ENCODE results near the gene WDSUB1. TPM values are rescaled to one million over a fixed set of nuclear protein-coding genes. Genes with fewer than 3 reads are reported as not detected.
A peak's percentile ranks its signal among the peaks of the same experiment; 100 is the strongest.

The WDSUB1 gene
- total RNA-seq, 4 donors from 2014 or later, result 4.9 to 7.1 (median 5.9) TPM

DNA sequence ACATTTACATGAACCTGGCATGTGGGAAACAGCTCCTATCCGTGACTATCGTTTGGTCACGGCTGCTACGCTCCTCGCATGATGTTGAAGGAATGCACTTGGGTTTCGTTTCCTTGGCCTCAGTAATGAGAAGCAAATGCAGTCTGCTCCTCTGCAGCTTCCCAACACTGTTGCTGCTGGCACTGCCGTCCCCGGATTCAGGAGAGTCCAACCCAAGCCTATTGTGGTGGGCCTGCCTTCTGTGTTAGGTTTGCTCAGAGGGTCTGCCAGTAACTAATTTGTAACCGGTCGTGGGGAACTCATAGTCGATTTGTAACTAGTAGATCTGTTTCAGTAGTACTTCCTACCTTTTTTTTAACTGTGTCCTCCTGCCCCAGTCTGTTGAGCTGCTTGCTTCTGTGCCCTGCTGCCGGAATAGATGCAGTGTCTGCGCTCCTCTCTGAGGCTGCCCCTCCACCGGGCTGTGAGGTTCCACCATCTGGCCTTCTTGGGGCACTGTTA lies 58.4 kb downstream of the WDSUB1 start:
- intact Hi-C loops (cut with DNase I), result no loop called here

DNA sequence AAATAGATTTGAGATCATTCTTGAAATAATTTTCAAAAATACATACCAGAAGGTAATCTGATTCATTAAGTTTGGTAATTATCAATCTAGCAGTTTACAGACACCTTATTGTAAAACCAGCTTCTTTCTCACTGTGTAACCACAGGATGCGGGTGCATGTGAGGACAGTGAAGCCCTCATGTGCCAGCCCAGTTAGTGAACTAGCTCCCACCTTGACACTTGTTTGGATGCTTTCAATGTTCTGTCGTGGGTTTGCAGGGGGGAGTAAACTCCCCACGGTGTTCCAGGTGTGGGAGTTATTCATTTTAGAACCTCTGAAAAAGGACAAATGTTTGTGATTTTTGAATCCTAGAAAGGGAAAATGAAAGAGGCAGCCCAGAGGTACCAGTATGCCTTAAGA lies 59.0 kb downstream of the WDSUB1 start:
- no peak for DNase-seq
- Histone ChIP-seq H3K4me3 (no peak overlapping the region), H3K27ac (no peak overlapping the region), H3K27me3 (no peaks in the 10 kb centered on the region), H3K4me1 (peaks cover 7 to 27% (median 9%) of the 10 kb centered on the region in 3 donors), H3K9me3 (no peaks in the 10 kb centered on the region), H3K36me3 (peaks cover 14 to 98% (median 36%) of the 10 kb centered on the region in 3 donors)
- no peak for TF ChIP-seq POLR2A (IDR thresholded peaks at IDR 0.05)
- TF ChIP-seq, protein P1, sequence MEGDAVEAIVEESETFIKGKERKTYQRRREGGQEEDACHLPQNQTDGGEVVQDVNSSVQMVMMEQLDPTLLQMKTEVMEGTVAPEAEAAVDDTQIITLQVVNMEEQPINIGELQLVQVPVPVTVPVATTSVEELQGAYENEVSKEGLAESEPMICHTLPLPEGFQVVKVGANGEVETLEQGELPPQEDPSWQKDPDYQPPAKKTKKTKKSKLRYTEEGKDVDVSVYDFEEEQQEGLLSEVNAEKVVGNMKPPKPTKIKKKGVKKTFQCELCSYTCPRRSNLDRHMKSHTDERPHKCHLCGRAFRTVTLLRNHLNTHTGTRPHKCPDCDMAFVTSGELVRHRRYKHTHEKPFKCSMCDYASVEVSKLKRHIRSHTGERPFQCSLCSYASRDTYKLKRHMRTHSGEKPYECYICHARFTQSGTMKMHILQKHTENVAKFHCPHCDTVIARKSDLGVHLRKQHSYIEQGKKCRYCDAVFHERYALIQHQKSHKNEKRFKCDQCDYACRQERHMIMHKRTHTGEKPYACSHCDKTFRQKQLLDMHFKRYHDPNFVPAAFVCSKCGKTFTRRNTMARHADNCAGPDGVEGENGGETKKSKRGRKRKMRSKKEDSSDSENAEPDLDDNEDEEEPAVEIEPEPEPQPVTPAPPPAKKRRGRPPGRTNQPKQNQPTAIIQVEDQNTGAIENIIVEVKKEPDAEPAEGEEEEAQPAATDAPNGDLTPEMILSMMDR (IDR thresholded peaks at IDR 0.05), result no peak
- intact Hi-C loops (cut with DNase I), result no loop called here
- 60 to 93% methylated on average over 2 to 3 of the region's 3 CpGs for WGBS, 2 donors

More for the DNA sequence above, 58.4 kb downstream of the WDSUB1 start:
- Histone ChIP-seq H3K9me3 (no peaks in the 10 kb centered on the region), H3K36me3 (peaks cover 14 to 95% (median 36%) of the 10 kb centered on the region in 3 donors), H3K27ac (no peak overlapping the region), H3K27me3 (no peaks in the 10 kb centered on the region), H3K4me1 (peaks cover 7 to 27% (median 9%) of the 10 kb centered on the region in 3 donors), H3K4me3 (no peak overlapping the region)
- TF ChIP-seq, protein P1 (IDR thresholded peaks at IDR 0.05), result no peak
- no peak for TF ChIP-seq POLR2A (IDR thresholded peaks at IDR 0.05)
- WGBS, 2 donors, result 89 to 94% methylated on average over 12 to 14 of the region's 14 CpGs
- DNase-seq, result no peak

DNA sequence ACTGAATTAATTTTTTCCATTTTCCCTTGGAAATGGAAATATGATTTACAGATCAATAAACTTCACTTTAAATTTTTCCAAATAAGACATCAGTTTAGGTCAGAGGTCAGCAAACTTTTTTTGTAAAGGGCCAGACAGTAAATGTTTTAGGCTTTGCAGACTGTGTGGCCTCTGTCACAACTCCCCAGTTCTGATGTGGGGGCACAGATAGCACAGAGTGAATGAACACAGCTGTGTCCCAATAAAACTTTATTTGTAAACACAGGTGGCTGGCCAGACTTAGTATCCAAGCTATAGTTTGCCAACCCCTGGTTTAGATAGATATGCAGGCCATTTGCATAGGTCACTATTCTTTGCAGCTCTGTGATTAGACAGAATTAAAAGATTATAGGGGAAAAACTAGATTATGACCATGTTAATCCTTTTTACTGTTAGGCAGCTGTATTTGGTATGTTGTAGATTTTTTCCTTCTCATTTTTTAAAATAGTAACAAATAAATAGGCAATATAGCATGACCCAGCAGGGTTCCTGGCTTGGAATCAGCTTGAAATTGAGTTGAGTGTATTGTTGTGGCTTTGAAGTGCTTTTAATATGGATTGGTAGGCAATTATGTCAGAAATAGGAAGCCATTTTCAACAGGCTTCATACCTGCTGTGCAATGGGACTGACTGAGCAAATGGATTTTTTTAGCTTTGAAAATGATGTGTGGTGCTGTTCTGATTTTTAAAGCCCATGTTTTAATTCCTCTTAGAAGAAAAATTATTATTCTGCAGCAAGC lies 59.7 kb downstream of the WDSUB1 start:
- H3K4me3 ChIP-seq, result no peak overlapping the region
- H3K27ac ChIP-seq, result peak overlapping the region in 2 of 4 donors; percentile 42 to 49
- peaks cover 7 to 27% (median 9%) of the 10 kb centered on the region in 3 donors for H3K4me1 ChIP-seq
- H3K36me3 ChIP-seq, result peaks cover 14 to 98% (median 36%) of the 10 kb centered on the region in 3 donors
- intact Hi-C loops (cut with DNase I), result no loop called here
- H3K27me3 ChIP-seq, result no peaks in the 10 kb centered on the region
- TF ChIP-seq POLR2A (IDR thresholded peaks at IDR 0.05), result no peak
- TF ChIP-seq, protein P1 (IDR thresholded peaks at IDR 0.05), result no peak
- no peak for DNase-seq
- no peaks in the 10 kb centered on the region for H3K9me3 ChIP-seq

DNA sequence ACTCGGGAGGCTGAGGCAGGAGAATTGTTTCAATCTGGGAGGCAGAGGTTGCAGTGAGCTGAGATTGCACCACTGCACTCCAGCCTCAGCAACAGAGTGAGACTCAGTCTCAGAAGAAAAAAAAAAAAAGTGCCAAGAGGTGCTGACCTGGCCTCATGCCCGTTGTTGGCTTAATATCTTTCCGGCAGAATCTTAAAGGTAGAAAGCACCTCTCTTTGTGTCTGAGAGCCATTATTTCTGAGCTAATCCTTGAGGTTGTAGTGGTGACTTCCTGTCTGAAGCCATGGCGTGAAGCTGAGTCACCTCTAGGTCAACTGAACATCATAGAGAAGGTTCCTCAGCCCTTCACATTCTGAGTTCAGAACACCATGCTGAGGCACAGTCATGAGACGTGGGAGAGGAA lies 60.4 kb downstream of the WDSUB1 start:
- TF ChIP-seq POLR2A (IDR thresholded peaks at IDR 0.05), result no peak
- TF ChIP-seq, protein P1 (IDR thresholded peaks at IDR 0.05), result no peak
- 34 to 46% methylated on average over 4 to 5 of the region's 5 CpGs for WGBS, 2 donors
- DNase-seq, result no peak

More for the DNA sequence above, 60.4 kb downstream of the WDSUB1 start:
- H3K36me3 ChIP-seq, result peaks cover 14 to 98% (median 36%) of the 10 kb centered on the region in 3 donors
- H3K27me3 ChIP-seq, result no peaks in the 10 kb centered on the region
- peak overlapping the region in 3 of 4 donors; percentile 42 to 58 (median 49) for H3K27ac ChIP-seq
- intact Hi-C loops (cut with DNase I), result no loop called here
- no peak overlapping the region for H3K4me3 ChIP-seq
- H3K9me3 ChIP-seq, result no peaks in the 10 kb centered on the region
- peaks cover 7 to 27% (median 9%) of the 10 kb centered on the region in 3 donors for H3K4me1 ChIP-seq

Data from esophagus squamous epithelium (tissue), 5 donors.